NCI-H128 (cell line): ENCODE data around the gene KIF5A.

Experiments used
- DNase-seq: peaks from one replicate; lab custom pipeline; 2025; ENCODE audit not compliant: unreplicated experiment; lab: John Stamatoyannopoulos, UW

Gene KIF5A

DNA sequence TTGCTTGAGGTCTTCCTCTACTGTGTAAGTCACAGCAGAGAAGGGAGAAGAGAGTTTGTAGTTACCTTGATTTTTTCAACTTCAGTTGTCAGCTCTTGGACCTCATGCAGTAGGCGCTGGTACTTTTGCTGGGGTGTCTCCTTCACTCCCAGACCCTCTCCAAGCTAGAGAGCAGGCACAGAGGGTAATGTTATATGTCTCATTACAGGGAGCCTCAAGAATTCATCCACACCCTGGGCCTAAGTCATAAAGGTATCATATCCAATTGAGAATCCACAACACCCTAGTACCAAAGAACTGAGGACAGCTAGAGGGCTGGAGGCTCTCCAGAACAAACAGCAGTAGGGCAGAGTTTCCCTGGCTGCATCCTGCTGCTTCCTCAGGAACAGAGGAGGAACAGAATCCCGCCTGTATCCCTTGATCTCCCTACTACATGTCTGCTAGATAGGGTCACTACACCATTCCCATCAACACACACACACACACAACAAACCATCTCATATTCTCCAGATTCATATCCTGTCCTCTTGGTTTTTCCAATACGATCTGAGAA lies 14.8 kb upstream of the KIF5A start:
- DNase-seq, result no peak

DNA sequence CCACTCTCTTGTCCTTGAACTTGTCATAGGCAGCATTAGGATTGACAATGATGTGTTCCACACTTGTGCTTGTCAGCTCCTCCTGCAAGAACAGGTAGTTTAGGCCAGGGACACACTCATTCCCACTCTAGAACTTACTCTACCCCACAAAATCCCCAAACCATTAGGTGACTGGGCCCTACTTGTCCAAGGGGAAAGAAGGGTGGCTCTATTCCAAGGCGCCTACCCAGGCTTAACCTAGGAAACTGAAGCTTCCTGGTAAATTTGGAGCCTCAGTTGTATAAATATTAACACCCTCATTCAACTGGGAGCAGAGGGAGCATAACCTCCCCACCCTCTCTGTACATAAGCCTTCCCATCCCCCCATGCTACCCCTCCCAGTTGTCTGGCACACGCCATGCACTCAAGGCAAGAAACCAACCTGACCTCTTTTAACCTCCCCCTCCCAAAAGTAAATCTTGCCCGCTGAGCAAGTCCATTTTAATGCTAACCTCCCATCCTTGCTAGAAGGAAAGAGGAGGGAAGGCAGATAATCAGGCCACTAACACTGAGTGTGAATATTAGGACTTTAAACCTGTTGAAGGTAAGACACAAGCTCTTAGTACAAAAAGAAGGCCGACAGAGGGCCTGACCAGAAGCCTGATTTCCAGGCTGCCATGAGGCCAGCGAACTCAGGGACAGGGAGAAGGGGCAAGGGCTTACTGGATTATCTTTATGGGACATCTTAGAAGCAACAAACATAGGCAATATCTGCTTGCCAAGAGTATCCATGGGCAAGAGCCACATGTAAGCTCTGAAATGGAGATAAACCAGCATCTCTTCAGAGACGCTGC lies 13.9 kb upstream of the KIF5A start:
- DNase-seq, result no peak

DNA sequence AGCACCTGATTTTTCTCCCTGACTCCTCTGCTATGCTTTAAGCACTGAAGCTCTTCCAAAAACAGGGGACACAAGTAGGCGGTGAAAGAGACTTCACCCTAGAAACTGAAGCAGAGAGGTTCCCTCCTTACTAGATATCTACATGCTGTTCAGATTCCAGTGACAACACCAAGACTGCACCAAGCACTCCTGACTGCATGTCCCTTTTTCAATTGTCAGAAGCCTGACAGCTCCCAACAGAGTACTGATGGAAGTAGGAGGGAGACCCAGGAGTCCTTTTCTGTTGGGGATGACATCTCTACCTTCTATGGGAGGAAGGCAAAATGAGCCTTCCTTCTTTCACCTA lies 13.3 kb upstream of the KIF5A start:
- no peak for DNase-seq

DNA sequence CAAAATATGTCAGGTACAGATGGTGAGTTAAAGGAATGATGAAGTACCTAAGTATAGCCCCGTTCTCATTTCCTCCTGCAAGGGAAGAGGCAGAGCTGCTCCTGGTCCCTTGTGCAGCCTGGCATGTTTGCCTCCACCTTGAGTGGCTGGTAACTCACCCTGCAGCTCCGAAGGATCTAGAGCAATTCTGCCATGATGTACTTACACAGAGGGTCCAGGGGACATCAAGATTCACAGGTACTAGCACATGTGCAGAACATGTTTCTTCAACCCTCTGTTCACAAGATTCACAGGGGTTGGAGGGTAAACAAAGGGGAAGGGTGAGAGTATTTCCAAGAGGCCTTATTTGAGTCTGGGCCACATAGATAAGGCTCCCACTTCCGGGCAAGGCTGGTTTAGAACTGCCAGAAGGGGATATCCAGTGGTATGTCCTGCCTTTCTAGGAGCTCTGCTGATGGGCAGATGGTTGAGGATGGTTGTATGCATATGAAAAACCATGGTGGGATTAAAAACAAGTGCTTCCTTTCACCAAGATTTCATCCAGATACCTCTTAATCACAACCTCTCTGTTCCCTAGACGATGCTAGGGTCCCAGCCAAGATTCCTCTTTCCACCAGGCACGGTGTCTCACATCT lies 10.6 kb upstream of the KIF5A start:
- no peak for DNase-seq

DNA sequence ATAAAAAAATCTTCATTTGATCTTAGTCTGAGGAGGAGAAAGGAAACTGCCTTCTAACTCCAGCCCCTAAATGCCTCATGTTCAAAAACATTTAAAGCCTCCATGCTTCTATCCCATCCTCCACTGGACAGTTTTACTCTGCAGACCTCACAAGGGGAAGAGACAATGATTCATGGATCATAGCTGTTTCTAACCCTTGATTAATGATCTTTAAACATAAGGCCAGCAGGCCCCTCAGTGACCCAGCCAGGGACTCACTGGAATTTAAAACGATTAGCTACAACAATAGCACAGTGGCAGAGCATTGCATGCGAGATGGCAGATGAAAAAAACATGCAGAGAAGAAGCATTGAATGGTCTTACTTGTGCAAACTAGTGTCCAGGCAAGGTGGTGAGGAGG lies 8.8 kb upstream of the KIF5A start:
- DNase-seq, result no peak

DNA sequence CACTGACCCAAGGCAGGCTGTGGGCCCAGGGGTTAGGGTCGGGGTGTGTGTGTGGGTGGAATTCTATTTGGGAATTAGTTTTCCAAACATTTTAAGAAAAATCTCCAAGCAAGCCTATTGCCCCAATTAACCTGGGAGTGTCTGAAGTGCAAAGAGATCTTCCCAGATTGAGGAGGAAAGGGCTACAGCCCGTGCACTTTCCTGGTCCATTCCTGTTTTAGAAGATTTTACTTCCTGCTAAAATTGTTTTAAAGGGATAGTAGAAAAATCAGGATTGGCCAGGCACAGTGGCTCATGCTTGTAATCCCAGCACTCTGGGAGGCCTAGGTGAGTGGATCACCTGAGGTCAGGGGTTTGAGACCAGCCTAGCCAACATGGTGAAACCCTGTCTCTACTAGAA lies 8.1 kb upstream of the KIF5A start:
- no peak for DNase-seq

DNA sequence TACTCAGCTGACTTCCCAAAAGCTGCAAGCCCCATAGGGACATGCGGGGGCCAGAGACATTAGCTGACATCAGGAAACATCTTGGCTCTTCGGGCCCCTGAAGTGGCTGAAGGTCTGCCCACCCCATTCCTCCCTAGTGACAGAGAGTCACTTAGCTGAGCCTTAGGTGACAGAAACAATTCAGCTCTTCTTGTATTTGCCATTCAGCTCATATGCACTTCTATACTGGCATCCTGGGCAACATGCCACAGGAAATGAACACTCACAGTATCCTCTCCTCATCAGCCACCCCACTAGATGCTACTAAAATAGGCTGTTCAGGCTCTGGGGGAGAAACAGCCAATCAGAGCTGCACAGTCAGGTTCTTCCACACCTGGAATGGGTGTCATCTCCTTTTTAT lies 6.3 kb upstream of the KIF5A start:
- DNase-seq, result no peak

DNA sequence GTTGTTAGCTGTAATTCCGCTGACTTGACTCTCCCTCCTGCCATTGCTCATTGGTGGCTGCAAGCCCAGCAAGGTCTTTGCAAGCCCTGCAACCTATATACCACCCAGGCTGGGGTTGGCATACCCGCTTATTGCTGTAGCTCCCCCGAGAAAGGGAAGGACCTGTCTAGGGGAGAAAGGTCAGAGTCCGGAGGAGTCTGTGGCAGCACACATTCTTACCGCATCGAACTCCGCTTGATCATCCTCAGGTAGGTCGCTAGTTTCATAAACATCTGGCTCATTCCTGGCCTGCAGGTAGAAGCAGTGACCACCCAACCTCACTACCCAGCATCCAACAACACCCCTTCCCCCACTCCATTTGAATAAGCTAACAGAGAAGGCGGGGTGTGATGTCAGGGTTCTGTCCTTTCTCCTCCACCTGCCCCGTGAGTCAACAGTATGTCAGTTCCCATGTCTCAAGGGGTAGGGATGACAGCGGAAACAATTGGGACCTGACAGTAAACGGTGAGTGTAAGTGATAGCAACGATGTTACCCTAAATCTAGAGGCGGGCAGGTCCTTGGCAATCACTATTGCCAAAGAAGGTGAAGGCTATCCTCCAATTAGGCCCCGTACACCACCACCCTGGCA lies 3.9 kb upstream of the KIF5A start:
- DNase-seq, result no peak

DNA sequence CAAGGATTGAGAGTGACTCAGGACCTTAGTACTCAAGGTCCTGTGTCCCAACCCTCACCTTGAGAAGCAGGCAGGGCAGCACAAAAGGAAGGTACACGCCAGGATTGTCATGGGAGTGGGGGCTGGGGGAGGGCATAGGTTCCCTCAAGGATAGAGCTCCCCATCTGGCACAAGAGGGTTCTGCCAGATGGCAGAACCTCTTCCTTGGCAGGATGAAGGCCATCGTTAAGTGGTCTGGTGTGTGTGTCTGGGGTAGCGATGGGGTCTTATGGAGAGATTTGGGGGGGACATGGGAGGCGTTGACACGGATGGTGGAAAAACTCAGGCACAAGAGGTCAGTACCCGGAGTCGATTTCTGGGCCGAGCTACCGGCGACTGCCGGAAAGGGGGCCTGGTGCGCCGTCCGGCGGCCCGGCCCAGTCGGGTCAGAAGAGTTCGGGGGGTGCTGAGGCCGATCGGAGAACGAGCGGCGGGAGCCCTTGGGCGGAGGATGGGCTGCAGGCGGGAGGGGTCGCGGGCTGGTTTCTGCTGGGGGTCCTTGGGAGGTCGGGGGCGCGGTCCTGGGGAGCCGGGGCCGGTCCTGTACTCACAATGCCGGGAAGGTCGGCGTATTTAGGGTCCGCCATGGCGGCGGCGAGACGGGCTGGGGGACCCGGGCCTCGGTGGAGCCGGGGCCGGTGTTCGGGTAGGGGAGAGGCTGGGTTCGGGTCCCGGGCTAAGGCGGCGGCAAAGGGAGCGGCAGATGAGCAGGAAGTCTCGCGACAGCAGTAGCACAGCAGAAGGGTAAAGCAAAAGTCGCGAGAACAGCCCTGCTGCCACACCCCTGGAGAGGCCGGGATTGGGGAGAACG lies 3.2 kb upstream of the KIF5A start, which contains the start of gene DCTN2:
DCTN2 (minus strand) TSS at position 755 of the 850 bp plus-strand sequence; CDS start at position 626, 129 bp downstream.
- DNase-seq, result peak; percentile 96

DNA sequence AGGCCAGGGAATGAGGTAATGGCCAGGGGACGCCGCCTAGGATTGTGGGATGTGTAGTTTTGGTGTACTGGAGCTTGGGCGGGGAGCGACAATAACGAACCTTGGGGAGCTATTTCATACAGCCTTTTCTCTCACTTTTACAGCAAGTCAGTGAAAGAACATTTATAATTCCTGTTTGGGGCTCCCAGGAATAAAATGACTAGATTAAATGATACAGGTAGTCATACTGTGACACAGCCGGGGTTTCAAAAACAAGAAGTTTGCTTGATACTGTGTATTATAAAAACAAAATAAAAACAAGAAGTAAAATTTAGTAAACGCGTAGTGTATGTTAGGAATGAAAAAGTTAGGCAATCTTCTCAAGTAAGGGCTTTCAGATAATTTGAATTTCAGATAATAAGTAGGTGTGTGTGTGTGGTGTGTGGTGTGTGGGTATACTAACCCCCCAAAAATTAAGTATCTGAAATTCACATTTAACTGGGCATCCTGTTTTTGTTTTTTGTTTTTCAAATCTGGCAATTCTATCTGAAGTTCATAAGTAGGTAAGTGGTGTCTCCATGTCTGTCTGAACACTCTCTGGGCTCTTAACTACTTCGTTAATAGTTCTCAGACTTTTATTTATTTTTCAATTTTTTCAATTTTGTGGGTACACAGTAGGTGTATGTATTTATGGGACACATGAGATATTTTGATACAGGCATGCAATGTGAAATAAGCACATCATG lies 2.4 kb upstream of the KIF5A start:
- DNase-seq, result no peak

DNA sequence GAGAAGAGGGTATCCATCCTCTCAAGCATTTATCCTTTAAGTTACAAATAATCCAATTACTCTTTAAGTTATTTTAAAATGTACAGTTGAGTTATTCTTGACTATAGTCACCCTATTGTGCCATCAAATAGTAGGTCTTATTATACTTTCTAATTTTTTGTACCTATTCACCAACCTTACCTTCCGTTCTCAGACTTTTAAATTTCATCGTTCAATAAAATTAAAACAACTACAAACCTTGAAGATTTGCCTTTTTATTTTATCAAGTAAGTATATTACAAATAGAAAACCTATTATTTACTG lies 1.9 kb upstream of the KIF5A start:
- DNase-seq, result no peak

DNA sequence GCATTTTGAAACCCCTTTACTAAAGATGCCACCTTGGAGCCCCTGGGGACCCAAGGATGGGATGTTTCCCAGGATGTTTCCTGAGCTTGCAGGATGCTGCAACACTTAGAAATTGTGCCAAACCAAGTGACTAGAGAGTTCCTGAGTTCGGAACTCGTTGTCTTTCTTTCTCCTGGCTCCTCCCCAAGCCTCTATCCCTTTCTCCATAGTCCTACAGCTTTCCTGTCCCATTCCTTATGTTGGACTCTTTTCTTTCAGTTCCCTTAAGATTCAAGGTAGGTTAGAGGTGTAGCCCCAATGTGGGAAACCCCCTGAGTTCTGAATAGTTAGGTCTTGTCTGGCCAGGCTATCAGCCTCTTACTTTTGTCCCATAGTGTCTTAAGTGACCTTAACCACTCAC lies 1.4 kb upstream of the KIF5A start:
- DNase-seq, result no peak

DNA sequence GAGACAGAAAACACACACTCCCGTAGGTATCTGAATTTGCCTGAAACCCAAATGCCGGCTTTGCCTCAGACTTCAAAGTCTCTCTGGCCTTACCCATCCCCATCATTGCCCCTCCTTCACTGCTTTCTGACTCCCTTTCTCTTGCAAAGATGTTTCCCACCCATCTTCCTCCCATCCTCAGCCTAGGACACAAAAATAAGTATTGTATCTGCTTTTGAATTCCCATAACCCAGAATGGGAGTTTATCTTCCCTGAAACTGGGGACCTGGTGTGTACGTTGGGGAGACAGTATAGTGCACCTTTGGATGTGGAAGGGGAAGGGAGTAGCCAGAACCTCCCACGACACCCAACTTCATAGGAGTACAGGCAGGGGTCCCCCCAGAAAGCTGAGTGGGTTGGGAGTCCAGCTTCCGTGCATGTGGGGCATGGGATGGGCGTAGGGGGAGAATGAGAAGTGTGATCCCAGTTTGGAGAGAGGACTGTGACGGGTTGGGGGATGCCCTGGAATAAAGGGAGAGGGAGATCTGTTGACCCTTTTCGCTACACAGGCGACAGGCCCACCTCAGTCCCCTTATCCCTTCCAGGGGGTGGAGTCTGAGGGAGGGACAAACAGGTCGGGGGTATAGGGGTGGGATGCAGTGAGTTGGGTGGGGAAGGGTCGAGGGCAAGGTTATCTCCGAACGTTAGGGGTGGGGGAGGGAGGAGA lies 488 bp upstream of the KIF5A start:
- no peak for DNase-seq

DNA sequence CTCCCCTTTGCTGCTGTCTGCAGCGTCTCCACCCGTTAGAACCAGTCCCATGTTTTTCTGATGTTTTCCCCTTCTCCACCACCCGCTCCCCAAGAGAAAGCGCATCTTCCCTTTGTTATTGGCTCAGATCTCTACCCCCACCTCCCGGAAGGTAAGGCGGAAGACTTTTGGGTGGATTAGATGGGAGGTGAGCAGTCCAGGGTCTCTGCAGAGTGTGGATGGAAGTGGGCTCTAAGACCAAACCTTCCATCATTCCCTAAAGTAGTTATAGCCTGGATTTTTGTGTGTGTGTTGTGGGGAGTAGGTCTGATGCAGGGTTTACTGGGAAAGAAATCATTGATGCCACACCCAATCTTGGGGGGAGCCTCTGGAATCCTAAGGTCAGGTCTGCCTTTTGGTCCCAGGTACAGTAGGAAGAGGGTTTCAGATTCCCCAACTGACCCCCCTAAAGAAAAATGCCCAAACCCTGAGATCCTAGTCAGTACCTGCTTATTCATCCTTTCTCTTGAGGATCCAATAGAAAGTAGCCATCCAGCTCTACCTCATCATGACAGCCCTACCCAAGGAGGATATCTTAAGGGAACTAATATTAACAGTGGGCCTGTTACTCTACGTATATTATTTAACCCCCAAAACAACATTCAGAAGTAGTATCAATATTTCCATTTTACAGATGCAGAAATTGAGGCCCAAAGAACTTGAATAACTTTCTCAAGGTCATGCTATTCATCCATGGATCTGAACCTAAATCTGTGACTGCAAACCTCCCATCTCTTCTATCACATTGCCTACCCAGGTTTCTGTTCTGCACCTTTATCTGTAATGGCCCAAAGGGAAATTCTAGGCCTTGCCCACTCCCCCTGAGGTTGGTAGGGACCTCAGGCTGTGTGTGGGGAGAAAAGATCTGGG lies 1.1 kb downstream of the KIF5A start:
- DNase-seq, result no peak

DNA sequence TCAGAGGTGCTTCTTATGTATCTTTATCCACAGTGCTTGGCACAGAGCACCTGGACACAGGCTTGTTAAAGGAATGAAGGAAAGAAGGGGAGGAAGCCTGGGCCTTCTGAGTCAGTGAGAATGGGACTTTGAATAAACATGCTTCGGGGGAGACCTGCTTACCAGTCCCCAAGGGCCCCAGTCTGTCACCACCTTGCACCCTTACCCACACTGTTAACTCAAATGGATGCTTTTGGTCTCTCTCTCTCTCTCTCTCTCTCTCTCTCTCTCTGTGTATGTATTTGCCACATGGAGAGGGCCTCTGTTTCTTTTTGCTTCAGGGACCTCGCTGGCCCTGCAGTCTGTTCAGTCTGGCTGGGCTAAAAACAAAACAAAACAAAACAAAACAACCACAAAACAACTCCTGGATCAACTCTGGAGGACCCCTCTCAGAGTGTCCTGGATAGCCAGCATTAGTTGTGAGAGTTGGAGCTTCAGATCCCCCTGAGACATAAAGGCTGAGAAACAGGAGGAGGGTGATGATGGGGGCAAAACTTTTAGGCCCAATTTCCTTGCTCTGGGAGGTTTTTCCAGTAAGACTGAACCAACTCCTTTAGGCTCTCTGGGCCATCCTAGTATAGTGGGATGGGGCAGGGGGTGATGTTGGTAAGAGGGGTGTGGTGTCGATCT lies 1.9 kb downstream of the KIF5A start:
- DNase-seq, result no peak

DNA sequence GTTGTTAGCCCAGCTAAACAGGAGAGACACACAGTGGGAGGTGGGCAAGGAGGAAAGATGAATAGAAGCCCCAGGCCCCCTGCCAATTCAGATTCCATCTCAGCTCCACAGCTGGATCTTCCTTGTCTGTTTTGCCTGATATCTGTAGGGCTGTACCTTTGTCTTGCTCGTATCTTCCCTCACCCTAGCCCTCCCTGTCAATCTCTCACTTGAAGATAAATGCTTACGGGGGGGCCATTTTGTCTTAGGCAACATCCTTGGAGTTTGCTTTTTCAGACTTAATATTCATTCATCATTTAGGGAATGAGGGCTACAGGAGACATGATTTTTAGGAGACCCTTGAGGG lies 2.4 kb downstream of the KIF5A start:
- DNase-seq, result no peak

DNA sequence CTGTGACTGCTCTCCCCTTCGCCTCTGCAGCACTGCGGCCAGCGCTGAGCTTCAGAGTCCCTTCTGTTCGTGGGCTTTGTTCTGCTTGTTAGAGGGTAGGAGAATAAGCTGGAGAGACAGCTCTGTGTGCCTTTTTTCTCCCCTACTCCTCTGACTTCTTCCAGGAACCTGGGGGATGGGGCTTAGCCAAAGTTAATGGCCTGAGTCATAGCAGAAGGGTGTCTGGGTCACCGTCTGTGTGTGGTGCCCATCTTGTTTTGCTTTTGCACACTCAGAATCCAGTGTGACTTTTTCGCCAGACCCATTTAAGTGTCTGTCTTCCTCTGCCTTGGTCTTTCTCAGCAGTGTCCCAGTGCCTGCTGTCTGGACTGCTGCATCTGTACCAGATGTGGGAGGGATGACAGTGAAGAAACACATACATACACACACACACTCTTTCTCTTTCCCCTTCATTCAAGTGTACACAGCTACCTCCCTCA lies 3.0 kb downstream of the KIF5A start:
- no peak for DNase-seq
